Liver (tissue), 9 donors: ENCODE results near the gene PPP2R3A. TPM values are rescaled to one million over a fixed set of nuclear protein-coding genes. Genes with fewer than 3 reads are reported as not detected.

Experiments used
- DNase-seq: peaks from one replicate; pipeline ENCODE4 v3.0.0-alpha.2; 2017; ENCODE audit warnings: low spot score
- H3K27ac ChIP-seq, 2 donors: one replicate each; pipeline ENCODE4 v1.7.0; 2013; ENCODE audit warnings: inconsistent platforms in 2 of 2, low read length in 2 of 2, control low read depth in 1 of 2, low read depth in 1 of 2, mild to moderate bottlenecking in 1 of 2
- H3K27me3 ChIP-seq, 4 donors: one replicate each; pipeline versions ENCODE4 v1.6.1 to v1.7.0; 2013; ENCODE audit warnings: low read length in 3 of 4, inconsistent platforms in 1 of 4, mild to moderate bottlenecking in 1 of 4, moderate library complexity in 1 of 4; ENCODE audit not compliant: control insufficient read depth in 4 of 4, insufficient read depth in 4 of 4
- H3K36me3 ChIP-seq, 4 donors: one replicate each; pipeline versions ENCODE4 v1.6.1 to v1.7.0; 2013; ENCODE audit warnings: low read length in 3 of 4, mild to moderate bottlenecking in 3 of 4, low read depth in 1 of 4, moderate library complexity in 1 of 4; ENCODE audit not compliant: control insufficient read depth in 4 of 4, insufficient read depth in 3 of 4
- H3K4me1 ChIP-seq, 4 donors: one replicate each; pipeline versions ENCODE4 v1.6.1 to v1.7.0; 2013; ENCODE audit warnings: low read length in 3 of 4, mild to moderate bottlenecking in 3 of 4, moderate library complexity in 1 of 4; ENCODE audit not compliant: control insufficient read depth in 4 of 4, insufficient read depth in 4 of 4
- H3K4me3 ChIP-seq, 3 donors: one replicate each; pipeline versions ENCODE4 v1.6.1 to v1.7.0; 2013; ENCODE audit warnings: low read length in 3 of 3, control low read depth in 1 of 3, low read depth in 1 of 3, mild to moderate bottlenecking in 1 of 3
- H3K9ac ChIP-seq, 2 donors: one replicate each; pipeline ENCODE4 v1.7.0; 2013; ENCODE audit warnings: low read length in 2 of 2, mild to moderate bottlenecking in 2 of 2, moderate library complexity in 2 of 2, control low read depth in 1 of 2, low read depth in 1 of 2
- H3K9me3 ChIP-seq, 4 donors: one replicate each; pipeline versions ENCODE4 v1.6.1 to v1.7.0; 2013; ENCODE audit warnings: low read length in 3 of 4; ENCODE audit not compliant: control insufficient read depth in 4 of 4
- ATF3 ChIP-seq: IDR thresholded peaks from 2 replicates; pipeline ENCODE4 v1.6.1; 2016; ENCODE audit warnings: antibody characterized with exemption
- CTCF ChIP-seq: fragments of 150-350 bp; IDR thresholded peaks from 2 replicates; pipeline ENCODE4 v1.5.1; 2017; ENCODE audit warnings: improper control_type of control experiment, low read depth, low read length; ENCODE audit not compliant: missing input control
- EGR1 ChIP-seq, 2 donors: IDR thresholded peaks; 2 replicates each; pipeline ENCODE4 v1.6.1; 2016 to 2018; ENCODE audit warnings: antibody characterized with exemption in 2 of 2, low read depth in 2 of 2
- FOXA1 ChIP-seq: IDR thresholded peaks from 2 replicates; pipeline ENCODE4 v1.6.1; 2016; ENCODE audit warnings: antibody characterized with exemption
- FOXA2 ChIP-seq: IDR thresholded peaks from 2 replicates; pipeline ENCODE4 v1.6.1; 2016; ENCODE audit warnings: antibody characterized with exemption
- GABPA ChIP-seq, 2 donors: IDR thresholded peaks in 1 of 2; conservative IDR thresholded peaks in 1 of 2; 2 replicates each; pipeline ENCODE4 v1.6.1; 2016; ENCODE audit warnings: antibody characterized with exemption in 2 of 2, mild to moderate bottlenecking in 1 of 2, moderate library complexity in 1 of 2
- HNF4A ChIP-seq, 2 donors: conservative IDR thresholded peaks; 2 replicates each; pipeline ENCODE4 v1.6.1; 2016; ENCODE audit warnings: antibody characterized with exemption in 2 of 2, mild to moderate bottlenecking in 2 of 2
- HNF4G ChIP-seq: IDR thresholded peaks from 2 replicates; pipeline ENCODE4 v1.6.1; 2016; ENCODE audit warnings: antibody characterized with exemption
- JUND ChIP-seq, 2 donors: IDR thresholded peaks; 2 replicates each; pipeline ENCODE4 v1.6.1; 2016; ENCODE audit warnings: antibody characterized with exemption in 2 of 2
- MAX ChIP-seq: IDR thresholded peaks from 2 replicates; pipeline ENCODE4 v1.6.1; 2016; ENCODE audit warnings: antibody characterized with exemption
- NR2F2 ChIP-seq: IDR thresholded peaks from 2 replicates; pipeline ENCODE4 v1.6.1; 2016; ENCODE audit warnings: antibody characterized with exemption
- RAD21 ChIP-seq, 2 donors: IDR thresholded peaks; 2 replicates each; pipeline ENCODE4 v1.6.1; 2016; ENCODE audit warnings: antibody characterized with exemption in 2 of 2, mild to moderate bottlenecking in 2 of 2
- REST ChIP-seq: IDR thresholded peaks from 2 replicates; pipeline ENCODE4 v1.6.1; 2016; ENCODE audit warnings: antibody characterized with exemption, mild to moderate bottlenecking
- RXRA ChIP-seq, 2 donors: IDR thresholded peaks; 2 replicates each; pipeline ENCODE4 v1.6.1; 2017 to 2018; ENCODE audit warnings: antibody characterized with exemption in 2 of 2, mild to moderate bottlenecking in 1 of 2
- SP1 ChIP-seq: IDR thresholded peaks from 2 replicates; pipeline ENCODE4 v1.6.1; 2018; ENCODE audit warnings: antibody characterized with exemption, mild to moderate bottlenecking
- TAF1 ChIP-seq: conservative IDR thresholded peaks from 2 replicates; pipeline ENCODE4 v1.6.1; 2016; ENCODE audit warnings: antibody characterized with exemption, mild to moderate bottlenecking
- ZBTB33 ChIP-seq: IDR thresholded peaks from 2 replicates; pipeline ENCODE4 v1.6.1; 2016; ENCODE audit warnings: antibody characterized with exemption
- WGBS: extraction: QIAGEN DNeasy Blood & Tissue Kit; methylation state at CpG from one replicate; pipeline ENCODE4 v1.1.7; 2013; 5-methylcytosine and 5-hydroxymethylcytosine counted together
- polyA plus RNA-seq, 2 donors: library from polyadenylated mRNA; stranded (reverse) in 1 of 2; unstranded in 1 of 2; fragments of 200-250 nt in 1 of 2; fragments of >200 nt in 1 of 2; fragmentation: Nextera tagmentation in 1 of 2; extraction: Ambion mirVana in 1 of 2; gene quantifications; one replicate each; pipeline versions ENCODE4 v1.2.1 to v1.2.3, GENCODE V29; 2013 to 2015
- total RNA-seq, 2 donors: library from RNA; depleted of rRNA; stranded (reverse); fragments of >200 nt; gene quantifications; one replicate each; pipeline ENCODE4 v1.2.3, GENCODE V29; 2014
- donor health status: healthy.
- donor health status: healthy.
- donor health status: healthy.
- donor health status: healthy.
- donor health status: healthy.

PPP2R3A gene
- total and polyA plus RNA-seq, 4 donors: 0.54 to 3.3 (median 1.6) TPM

GRCh38 chr3:136171097-136171542 is 205.6 kb downstream of the PPP2R3A start:
- H3K4me1 ChIP-seq: peaks cover 4 to 15% (median 6%) of the 10 kb centered on the region in 4 donors
- no peak for TF ChIP-seq NR2F2
- TF ChIP-seq FOXA1: no peak
- TF ChIP-seq GABPA (IDR thresholded peaks at IDR 0.05 in 1 of 2, conservative IDR thresholded peaks at IDR 0.05 in 1 of 2): no peak
- TF ChIP-seq FOXA2: no peak
- TF ChIP-seq RXRA (IDR thresholded peaks at IDR 0.05): no peak
- TF ChIP-seq TAF1: no peak
- no peak for TF ChIP-seq HNF4G
- TF ChIP-seq SP1: no peak

GRCh38 chr3:136173939-136174490 is 208.5 kb downstream of the PPP2R3A start:
- Histone ChIP-seq H3K27me3 (no peaks in the 10 kb centered on the region), H3K36me3 (no peaks in the 10 kb centered on the region), H3K4me1 (peaks cover 2 to 19% (median 7%) of the 10 kb centered on the region in 4 donors), H3K27ac (no peak overlapping the region), H3K9ac (no peak overlapping the region), H3K9me3 (no peaks in the 10 kb centered on the region), H3K4me3 (no peak overlapping the region)
- TF ChIP-seq ATF3 (no peak), CTCF (no peak), HNF4G (no peak)
- DNase-seq: no peak

More at GRCh38 chr3:136171097-136171542, 205.6 kb downstream of the PPP2R3A start:
- H3K36me3 ChIP-seq: no peaks in the 10 kb centered on the region
- 71% methylated on average over 1 of the region's 1 CpG for WGBS
- no peak overlapping the region for H3K9ac ChIP-seq
- H3K4me3 ChIP-seq: no peak overlapping the region
- no peak for DNase-seq
- H3K27me3 ChIP-seq: no peaks in the 10 kb centered on the region
- no peak overlapping the region for H3K27ac ChIP-seq
- H3K9me3 ChIP-seq: no peaks in the 10 kb centered on the region

GRCh38 chr3:136177876-136178275 is 212.3 kb downstream of the PPP2R3A start:
- Histone ChIP-seq H3K27me3 (no peaks in the 10 kb centered on the region), H3K4me3 (no peak overlapping the region), H3K9me3 (no peaks in the 10 kb centered on the region), H3K4me1 (peaks cover 7 to 24% (median 14%) of the 10 kb centered on the region in 4 donors), H3K27ac (no peak overlapping the region), H3K9ac (no peak overlapping the region), H3K36me3 (no peaks in the 10 kb centered on the region)
- WGBS: 80% methylated on average over 4 of the region's 4 CpGs
- DNase-seq: no peak
- TF ChIP-seq NR2F2: no peak
- TF ChIP-seq ZBTB33: no peak
- no peak for TF ChIP-seq MAX
- no peak for TF ChIP-seq SP1
- TF ChIP-seq CTCF: no peak
- no peak for TF ChIP-seq HNF4A (conservative IDR thresholded peaks at IDR 0.05)
- TF ChIP-seq HNF4G: no peak
- TF ChIP-seq EGR1 (IDR thresholded peaks at IDR 0.05; ENCODE audit: low read depth in 2 of 2): no peak
- no peak for TF ChIP-seq JUND (IDR thresholded peaks at IDR 0.05)
- TF ChIP-seq REST: no peak
- TF ChIP-seq GABPA (IDR thresholded peaks at IDR 0.05 in 1 of 2, conservative IDR thresholded peaks at IDR 0.05 in 1 of 2): no peak
- TF ChIP-seq RXRA (IDR thresholded peaks at IDR 0.05): no peak
- TF ChIP-seq ATF3: no peak
- TF ChIP-seq RAD21 (IDR thresholded peaks at IDR 0.05): no peak
- no peak for TF ChIP-seq FOXA2
- no peak for TF ChIP-seq FOXA1
